K562 (cell line): ENCODE data around the gene ADAT1. TPM values are rescaled to one million over a fixed set of nuclear protein-coding genes. Genes with fewer than 3 reads are reported as not detected.

Source experiments
- BCL6 ChIP-seq: fragments of 250-450 bp; sonication (Bioruptor Pico); IDR thresholded peaks from 2 replicates; pipeline ENCODE4 v1.4.0; 2020
- C11orf30 ChIP-seq: fragments of 450-650 bp; IDR thresholded peaks from 2 replicates; pipeline ENCODE4 v1.6.1; 2016; ENCODE audit warnings: low read depth, mild to moderate bottlenecking
- CBFB ChIP-seq: sonication (generic); formaldehyde crosslinking; IDR thresholded peaks from 2 replicates; pipeline ENCODE4 v1.4.0; 2020; ENCODE audit warnings: mild to moderate bottlenecking, missing genetic modification reagents
- DMBX1 ChIP-seq: fragments of 250-450 bp; sonication (Bioruptor Pico); IDR thresholded peaks from 2 replicates; pipeline ENCODE4 v1.8.0; 2022; ENCODE audit warnings: inconsistent platforms, mild to moderate bottlenecking, moderate library complexity, borderline replicate concordance
- FOXA3 ChIP-seq, 2 experiments: fragments of 450-650 bp in 1 of 2; sonication (generic) in 1 of 2; formaldehyde crosslinking; IDR thresholded peaks in 1 of 2; conservative IDR thresholded peaks in 1 of 2; 2 replicates each; pipeline versions ENCODE4 v1.4.0 to v1.8.0; 2020 to 2022; ENCODE audit warnings: mild to moderate bottlenecking in 2 of 2, missing genetic modification reagents in 1 of 2
- FOXK1 ChIP-seq: sonication (generic); formaldehyde crosslinking; IDR thresholded peaks from 2 replicates; pipeline ENCODE4 v1.8.0; 2022; ENCODE audit warnings: missing genetic modification reagents, mild to moderate bottlenecking, borderline replicate concordance
- GTF2E2 ChIP-seq: fragments of 200-800 bp; sonication (Bioruptor generic); IDR thresholded peaks from 2 replicates; pipeline ENCODE4 v1.6.1; 2016; ENCODE audit warnings: missing genetic modification characterization, missing compliant biosample characterization
- KAT7 ChIP-seq: sonication (generic); formaldehyde crosslinking; IDR thresholded peaks from 2 replicates; pipeline ENCODE4 v1.8.0; 2022; ENCODE audit warnings: missing genetic modification reagents, mild to moderate bottlenecking, borderline replicate concordance
- KDM5B ChIP-seq: fragments of 200-600 bp; sonication (generic); IDR thresholded peaks from 2 replicates; pipeline ENCODE4 v1.6.1; 2012; ENCODE audit warnings: low read depth, mild to moderate bottlenecking, moderate library complexity, low read length, control low read depth, inconsistent platforms; ENCODE audit not compliant: insufficient replicate concordance
- MXI1 ChIP-seq: IDR thresholded peaks from 2 replicates; pipeline ENCODE4 v1.6.1; 2011; ENCODE audit warnings: low read depth, mild to moderate bottlenecking, improper control_type of control experiment, low read length
- RUNX1 ChIP-seq: sonication (generic); IDR thresholded peaks from 2 replicates; pipeline ENCODE4 v1.6.1; 2016; ENCODE audit warnings: antibody characterized with exemption, low read depth
- SAP30 ChIP-seq: fragments of 200-600 bp; sonication (generic); IDR thresholded peaks from 2 replicates; pipeline ENCODE4 v1.6.1; 2012; ENCODE audit warnings: borderline replicate concordance, low read depth, mild to moderate bottlenecking, moderate library complexity, low read length, control low read depth, inconsistent platforms; ENCODE audit not compliant: insufficient read depth, poor library complexity, severe bottlenecking
- SIX5 ChIP-seq, 2 experiments: IDR thresholded peaks; 2 replicates each; pipeline ENCODE4 v1.6.1; 2011; ENCODE audit warnings: low read length in 2 of 2, borderline replicate concordance in 1 of 2, low read depth in 1 of 2, mild to moderate bottlenecking in 1 of 2, moderate library complexity in 1 of 2; ENCODE audit not compliant: insufficient read depth in 1 of 2
- TAF1 ChIP-seq: IDR thresholded peaks from 2 replicates; pipeline ENCODE4 v1.6.1; 2011; ENCODE audit warnings: mild to moderate bottlenecking, low read length, moderate library complexity; ENCODE audit not compliant: insufficient read depth, control insufficient read depth, severe bottlenecking; ENCODE audit errors: extremely low read depth
- ZNF121 ChIP-seq: sonication (generic); formaldehyde crosslinking; conservative IDR thresholded peaks from 2 replicates; pipeline ENCODE4 v1.8.0; 2022; ENCODE audit warnings: missing genetic modification reagents
- ZNF165 ChIP-seq: fragments of 250-450 bp; sonication (Bioruptor Pico); IDR thresholded peaks from 2 replicates; pipeline ENCODE4 v1.4.0; 2020; ENCODE audit warnings: borderline replicate concordance
- ZNF239 ChIP-seq: fragments of 250-450 bp; sonication (Bioruptor Pico); IDR thresholded peaks from 2 replicates; pipeline ENCODE4 v1.4.0; 2020; ENCODE audit warnings: mild to moderate bottlenecking
- ZNF41 ChIP-seq: fragments of 250-450 bp; sonication (Bioruptor Pico); conservative IDR thresholded peaks from 2 replicates; pipeline ENCODE4 v1.4.0; 2020; ENCODE audit warnings: mild to moderate bottlenecking
- ZNF76 ChIP-seq: fragments of 250-450 bp; sonication (Bioruptor Pico); IDR thresholded peaks from 2 replicates; pipeline ENCODE4 v1.4.0; 2020; ENCODE audit warnings: mild to moderate bottlenecking, moderate library complexity, borderline replicate concordance
- ZNF79 ChIP-seq: fragments of 250-450 bp; sonication (Bioruptor Pico); IDR thresholded peaks from 2 replicates; pipeline ENCODE4 v1.4.0; 2020; ENCODE audit warnings: low read depth, mild to moderate bottlenecking, moderate library complexity
- polyA plus RNA-seq, 8 experiments: library from polyadenylated mRNA; depleted of rRNA in 4 of 8; stranded (reverse) in 5 of 8; unstranded in 3 of 8; fragments of >200 nt; fragmentation: Nextera tagmentation in 2 of 8; fragmentation: Illumina TruSeq in 1 of 8; extraction: Ambion mirVana in 2 of 8; extraction: Trizol in 1 of 8; gene quantifications; 2 replicates each; pipeline versions ENCODE4 v1.2.1 to v1.2.3, GENCODE V29; 2011 to 2014; ENCODE audit warnings: inconsistent platforms in 1 of 8, missing spikeins in 1 of 8
- total RNA-seq, 7 experiments: library from RNA; depleted of rRNA in 6 of 7; stranded (reverse); fragments of >200 nt in 6 of 7; fragmentation: Illumina TruSeq in 2 of 7; extraction: Trizol in 2 of 7; gene quantifications; 2 replicates each; pipeline versions ENCODE4 v1.2.1 to v1.2.3, GENCODE V29; 2011 to 2021; ENCODE audit warnings: low replicate concordance in 1 of 7
- TF ChIP-seq, protein P1 (sequence below), 2 experiments: fragments of 450-650 bp; conservative IDR thresholded peaks; 2 replicates each; pipeline ENCODE4 v1.6.1; 2017; ENCODE audit warnings: mild to moderate bottlenecking in 2 of 2, moderate library complexity in 2 of 2
- TF ChIP-seq, protein P2 (sequence below): IDR thresholded peaks from 2 replicates; pipeline ENCODE4 v1.6.1; 2011; ENCODE audit not compliant: insufficient read length; ENCODE audit errors: extremely low read depth
- TF ChIP-seq, protein P3 (sequence below): fragments of 250-450 bp; sonication (Bioruptor Pico); IDR thresholded peaks from 2 replicates; pipeline ENCODE4 v1.8.0; 2021; ENCODE audit warnings: borderline replicate concordance, mild to moderate bottlenecking, moderate library complexity; ENCODE audit not compliant: poor library complexity, severe bottlenecking

ADAT1 gene
- total and polyA plus RNA-seq, 9 of the 15 experiments (the other 6 are each of a cell fraction or from before 2014, with no cell fraction given) = 16.0 to 36.7 (median 28.2) TPM

DNA sequence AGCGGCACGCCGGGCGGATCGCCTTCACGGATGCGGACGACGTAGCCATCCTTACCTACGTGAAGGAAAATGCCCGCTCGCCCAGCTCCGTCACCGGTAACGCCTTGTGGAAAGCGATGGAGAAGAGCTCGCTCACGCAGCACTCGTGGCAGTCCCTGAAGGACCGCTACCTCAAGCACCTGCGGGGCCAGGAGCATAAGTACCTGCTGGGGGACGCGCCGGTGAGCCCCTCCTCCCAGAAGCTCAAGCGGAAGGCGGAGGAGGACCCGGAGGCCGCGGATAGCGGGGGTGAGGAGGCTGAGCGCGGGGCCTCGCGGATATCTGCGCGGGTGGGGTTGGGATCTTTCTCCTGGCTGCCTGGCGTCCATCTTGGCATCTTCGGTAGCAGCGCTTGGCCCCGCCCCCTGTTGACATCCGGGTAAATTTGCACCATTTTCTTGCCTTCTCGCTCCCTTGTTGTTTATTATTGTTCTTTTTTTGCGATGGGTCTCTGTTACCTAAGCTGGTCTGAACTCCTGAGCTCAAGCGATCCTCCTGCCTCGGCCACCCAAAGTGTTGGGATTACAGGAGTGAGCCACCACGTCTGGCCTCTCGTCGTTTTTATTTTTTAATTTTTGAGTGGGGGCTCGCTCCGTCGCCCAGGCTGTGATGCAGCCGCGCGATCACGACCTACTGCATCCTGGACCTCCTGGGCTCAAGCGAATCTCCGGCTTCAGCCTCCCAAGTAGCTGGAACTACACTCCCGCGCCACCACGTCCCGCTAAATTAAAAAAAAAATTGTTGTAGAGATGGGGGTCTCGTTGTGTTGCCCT, 25.4 kb upstream of the ADAT1 start (continued):
- TF ChIP-seq SAP30 = peak; percentile 45
- TF ChIP-seq SIX5 (IDR thresholded peaks at IDR 0.05; ENCODE audit: borderline replicate concordance in 1 of 2, insufficient read depth in 1 of 2, low read depth in 1 of 2, low read length in 2 of 2) = no peak
- TF ChIP-seq CBFB = no peak
- TF ChIP-seq DMBX1 (CRISPR knock-in tag) = no peak
- TF ChIP-seq ZNF79 (CRISPR knock-in tag) = no peak
- TF ChIP-seq BCL6 (CRISPR knock-in tag) = no peak
- TF ChIP-seq ZNF76 = no peak
- no peak for TF ChIP-seq ZNF41
- TF ChIP-seq MXI1 = no peak
- TF ChIP-seq C11orf30 = no peak; the same call in none of the 2 replicates
- TF ChIP-seq KAT7 = 0 out of 2 replicates have a peak, but pooled peaks have one; percentile 27
- peak; percentile 73 for TF ChIP-seq TAF1
- TF ChIP-seq, protein P1, sequence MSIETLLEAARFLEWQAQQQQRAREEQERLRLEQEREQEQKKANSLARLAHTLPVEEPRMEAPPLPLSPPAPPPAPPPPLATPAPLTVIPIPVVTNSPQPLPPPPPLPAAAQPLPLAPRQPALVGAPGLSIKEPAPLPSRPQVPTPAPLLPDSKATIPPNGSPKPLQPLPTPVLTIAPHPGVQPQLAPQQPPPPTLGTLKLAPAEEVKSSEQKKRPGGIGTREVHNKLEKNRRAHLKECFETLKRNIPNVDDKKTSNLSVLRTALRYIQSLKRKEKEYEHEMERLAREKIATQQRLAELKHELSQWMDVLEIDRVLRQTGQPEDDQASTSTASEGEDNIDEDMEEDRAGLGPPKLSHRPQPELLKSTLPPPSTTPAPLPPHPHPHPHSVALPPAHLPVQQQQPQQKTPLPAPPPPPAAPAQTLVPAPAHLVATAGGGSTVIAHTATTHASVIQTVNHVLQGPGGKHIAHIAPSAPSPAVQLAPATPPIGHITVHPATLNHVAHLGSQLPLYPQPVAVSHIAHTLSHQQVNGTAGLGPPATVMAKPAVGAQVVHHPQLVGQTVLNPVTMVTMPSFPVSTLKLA (conservative IDR thresholded peaks at IDR 0.05) = peak; percentile 32 to 39; a peak in 3 of 4 replicates
- no peak for TF ChIP-seq ZNF239 (CRISPR knock-in tag)
- TF ChIP-seq ZNF165 (CRISPR knock-in tag) = no peak
- no peak for TF ChIP-seq GTF2E2 (tag)
- no peak for TF ChIP-seq RUNX1
- peak; percentile 44; the same call in 1 of the 2 replicates for TF ChIP-seq FOXK1
- TF ChIP-seq, protein P2, sequence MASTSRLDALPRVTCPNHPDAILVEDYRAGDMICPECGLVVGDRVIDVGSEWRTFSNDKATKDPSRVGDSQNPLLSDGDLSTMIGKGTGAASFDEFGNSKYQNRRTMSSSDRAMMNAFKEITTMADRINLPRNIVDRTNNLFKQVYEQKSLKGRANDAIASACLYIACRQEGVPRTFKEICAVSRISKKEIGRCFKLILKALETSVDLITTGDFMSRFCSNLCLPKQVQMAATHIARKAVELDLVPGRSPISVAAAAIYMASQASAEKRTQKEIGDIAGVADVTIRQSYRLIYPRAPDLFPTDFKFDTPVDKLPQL = no peak
- peak; percentile 43 to 65; a peak in 2 of 4 replicates for TF ChIP-seq FOXA3 (CRISPR knock-in tag; conservative IDR thresholded peaks at IDR 0.05 in 1 of 2, IDR thresholded peaks at IDR 0.05 in 1 of 2)
- TF ChIP-seq, protein P3, sequence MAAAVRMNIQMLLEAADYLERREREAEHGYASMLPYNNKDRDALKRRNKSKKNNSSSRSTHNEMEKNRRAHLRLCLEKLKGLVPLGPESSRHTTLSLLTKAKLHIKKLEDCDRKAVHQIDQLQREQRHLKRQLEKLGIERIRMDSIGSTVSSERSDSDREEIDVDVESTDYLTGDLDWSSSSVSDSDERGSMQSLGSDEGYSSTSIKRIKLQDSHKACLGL (CRISPR knock-in tag) = no peak
- TF ChIP-seq KDM5B = peak; percentile 44
- no peak for TF ChIP-seq ZNF121 (CRISPR knock-in tag)
